Endothelial cell of umbilical vein (primary cell): ENCODE data around the gene PTAFR. TPM values are rescaled to one million over a fixed set of nuclear protein-coding genes. Genes with fewer than 3 reads are reported as not detected.

Experiments
- BruUV-seq: library from RNA; stranded (reverse); fragments of 400-500 nt; replicated peaks from 2 replicates; lab custom pipeline; 2021; lab: Mats Ljungman, UMichigan
- CTCF ChIA-PET: fragments of 300-600, 350-600 bp; sonication (Branson Sonifier 250); formaldehyde crosslinking; loops from one replicate; lab custom pipeline; 2021; ENCODE audit warnings: antibody characterized with exemption, inconsistent platforms; lab: Charles Lee
- POLR2A ChIA-PET: fragments of 300-600, 350-600 bp; sonication (Branson Sonifier 250); formaldehyde crosslinking; loops from one replicate; lab custom pipeline; 2021; ENCODE audit warnings: antibody characterized with exemption, inconsistent platforms; lab: Charles Lee
- DNase-seq: peaks from one replicate; pipeline ENCODE4 v3.0.0-alpha.2; 2011; ENCODE audit warnings: low read depth, low spot score
- FAIRE-seq: peaks from 2 replicates; lab custom pipeline; 2011; peaks lifted over from hg19 to GRCh38; lab: Jason Lieb, UNC
- H2AFZ ChIP-seq: 2 replicates; pipeline ENCODE4 v1.6.0; 2012; ENCODE audit warnings: low read depth, low read length, control low read depth, inconsistent platforms
- H3K27ac ChIP-seq: 2 replicates; pipeline ENCODE4 v1.5.1; 2011; ENCODE audit warnings: low read depth, mild to moderate bottlenecking, control low read depth, low read length, moderate library complexity; ENCODE audit not compliant: insufficient read depth
- H3K27me3 ChIP-seq, 2 experiments: 2 replicates each; pipeline versions ENCODE4 v1.6.0 to v1.6.1; 2011; ENCODE audit warnings: low read length in 2 of 2, mixed read lengths in 1 of 2; ENCODE audit not compliant: control insufficient read depth in 2 of 2, insufficient read depth in 2 of 2
- H3K36me3 ChIP-seq, 2 experiments: 2 replicates in 1 of 2; 3 replicates in 1 of 2; pipeline ENCODE4 v1.5.1; 2011; ENCODE audit warnings: low read length in 2 of 2, mild to moderate bottlenecking in 1 of 2, moderate library complexity in 1 of 2; ENCODE audit not compliant: control insufficient read depth in 2 of 2, insufficient read depth in 2 of 2; ENCODE audit errors: extremely low read depth in 1 of 2
- H3K4me1 ChIP-seq: 3 replicates; pipeline ENCODE4 v1.5.1; 2011; ENCODE audit warnings: mild to moderate bottlenecking, low read length; ENCODE audit not compliant: control insufficient read depth, insufficient read depth; ENCODE audit errors: extremely low read depth
- H3K4me2 ChIP-seq: 2 replicates; pipeline ENCODE4 v1.6.1; 2011; ENCODE audit warnings: low read length, control low read depth, mixed read lengths; ENCODE audit not compliant: insufficient read depth
- H3K4me3 ChIP-seq, 3 experiments: fragments of 200-600 bp in 1 of 3; sonication (generic), shearing (Covaris generic) in 1 of 3; replicated peaks in 1 of 3; 2 replicates each; pipeline ENCODE4 v1.5.1; 2011 to 2016; ENCODE audit warnings: control low read depth in 3 of 3, low read length in 3 of 3, mild to moderate bottlenecking in 2 of 3, inconsistent platforms in 1 of 3, low read depth in 1 of 3, moderate library complexity in 1 of 3; ENCODE audit not compliant: insufficient read depth in 1 of 3
- H3K79me2 ChIP-seq: 2 replicates; pipeline ENCODE4 v1.6.0; 2012; ENCODE audit warnings: low read length, inconsistent platforms; ENCODE audit not compliant: control insufficient read depth, insufficient read depth
- H3K9ac ChIP-seq: replicated peaks from 2 replicates; pipeline ENCODE3; 2011; ENCODE audit warnings: low read length, control low read depth; ENCODE audit not compliant: insufficient read depth; ENCODE audit errors: extremely low read depth
- H3K9me1 ChIP-seq: replicated peaks from 3 replicates; pipeline ENCODE4 v1.6.0; 2011; ENCODE audit warnings: mild to moderate bottlenecking, low read length; ENCODE audit not compliant: control insufficient read depth, insufficient read depth; ENCODE audit errors: extremely low read depth
- H3K9me3 ChIP-seq: replicated peaks from 2 replicates; pipeline ENCODE4 v1.5.1; 2012; ENCODE audit warnings: low read length, inconsistent platforms; ENCODE audit not compliant: control insufficient read depth, insufficient read depth
- H4K20me1 ChIP-seq: replicated peaks from 2 replicates; pipeline ENCODE3; 2011; ENCODE audit warnings: mild to moderate bottlenecking, low read length; ENCODE audit not compliant: control insufficient read depth, insufficient read depth; ENCODE audit errors: extremely low read depth
- CTCF ChIP-seq, 2 donors: IDR thresholded peaks; 1 replicate in 1 of 2; 2 replicates in 1 of 2; pipeline ENCODE4 v1.5.1; 2011; ENCODE audit warnings: low read length in 2 of 2, mild to moderate bottlenecking in 2 of 2, moderate library complexity in 2 of 2, control low read depth in 1 of 2, inconsistent platforms in 1 of 2, low read depth in 1 of 2; ENCODE audit not compliant: insufficient read depth in 1 of 2; ENCODE audit errors: extremely low read depth in 1 of 2
- EZH2 ChIP-seq: IDR thresholded peaks from 2 replicates; pipeline ENCODE4 v1.6.1; 2012; ENCODE audit warnings: borderline replicate concordance, low read depth, mild to moderate bottlenecking, moderate library complexity, low read length, inconsistent platforms; ENCODE audit not compliant: severe bottlenecking
- FOS ChIP-seq: IDR thresholded peaks from 2 replicates; pipeline ENCODE4 v1.6.1; 2011; ENCODE audit warnings: mild to moderate bottlenecking, low read length, moderate library complexity, borderline replicate concordance; ENCODE audit not compliant: insufficient read depth
- GATA2 ChIP-seq: IDR thresholded peaks from 2 replicates; pipeline ENCODE4 v1.7.0; 2011; ENCODE audit warnings: low read depth, mild to moderate bottlenecking, moderate library complexity, mixed read lengths, low read length; ENCODE audit not compliant: insufficient read length, insufficient read depth
- JUN ChIP-seq: IDR thresholded peaks from 2 replicates; pipeline ENCODE4 v1.6.1; 2011; ENCODE audit warnings: borderline replicate concordance, low read depth; ENCODE audit not compliant: insufficient read length, insufficient read depth
- MYC ChIP-seq: IDR thresholded peaks from one replicate; pipeline ENCODE4 v1.6.1; 2011; ENCODE audit warnings: mild to moderate bottlenecking, low read depth, low read length
- POLR2A ChIP-seq: IDR thresholded peaks from 2 replicates; pipeline ENCODE4 v1.6.1; 2012; ENCODE audit warnings: low read depth, mild to moderate bottlenecking, control low read depth, low read length
- POLR2AphosphoS5 ChIP-seq: IDR thresholded peaks from 2 replicates; pipeline ENCODE4 v1.6.1; 2012; ENCODE audit warnings: low read depth, mild to moderate bottlenecking, control low read depth, low read length, moderate library complexity; ENCODE audit not compliant: insufficient read depth
- dilution Hi-C: fragments of 300-500 bp; cut with MboI; formaldehyde crosslinking; loops from one replicate; pipeline ENCODE4 v1.15.0; 2019; ENCODE audit warnings: low sequenced_read_pairs; ENCODE audit not compliant: extremely low pct_ligation_motif_present
- intact Hi-C: fragments of 100-400 bp; cut with micrococcal nuclease; formaldehyde crosslinking; loops from one replicate; pipeline ENCODE4 v1.10.0; 2022
- polyA plus RNA-seq, 4 experiments: library from polyadenylated mRNA; depleted of rRNA in 3 of 4; stranded (reverse) in 3 of 4; unstranded in 1 of 4; fragments of >200 nt; gene quantifications; 2 replicates each; pipeline versions ENCODE4 v1.2.1 to v1.2.3, GENCODE V29; 2011 to 2012; ENCODE audit warnings: missing spikeins in 1 of 4
- total RNA-seq: library from RNA; stranded (reverse); gene quantifications from 2 replicates; pipeline ENCODE4 v1.2.3, GENCODE V29; 2021
- TF ChIP-seq, protein P1 (sequence below): IDR thresholded peaks from 2 replicates; pipeline ENCODE4 v1.6.1; 2011; ENCODE audit not compliant: insufficient read depth, insufficient read length

The PTAFR gene
- total and polyA plus RNA-seq, 2 donors (not counting 3 experiments of a cell fraction or from before 2014, with no cell fraction given) = 0.20 to 0.32 TPM

DNA sequence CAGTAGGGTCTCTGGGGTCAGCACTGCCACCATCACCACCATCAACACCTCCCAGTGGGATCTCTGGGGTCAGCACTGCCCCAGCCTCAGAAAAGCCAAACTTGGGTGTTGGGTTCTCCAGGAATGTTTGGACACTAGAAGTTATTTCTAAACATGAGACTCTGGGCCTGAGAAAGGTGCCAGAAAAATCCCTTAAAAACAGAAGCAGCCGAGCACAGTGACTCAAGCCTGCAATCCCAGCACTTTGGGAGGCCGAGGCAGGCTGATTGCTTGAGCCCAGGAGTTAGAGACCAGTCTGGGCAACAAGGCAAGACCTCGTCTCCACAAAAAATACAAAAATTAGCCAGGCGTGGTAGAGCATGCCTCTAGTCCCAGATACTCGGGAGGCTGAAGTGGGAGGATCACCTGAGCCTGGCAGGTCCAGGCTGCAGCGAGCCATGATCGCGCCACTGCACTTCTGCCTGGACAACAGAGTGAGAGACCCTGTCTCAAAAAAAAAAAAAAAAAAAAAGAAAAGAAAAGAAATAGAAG, 470 bp downstream of the PTAFR start:
- Histone ChIP-seq H3K4me3 (no peak overlapping the region), H4K20me1 (no peaks in the 10 kb centered on the region), H3K9ac (no peak overlapping the region), H3K27me3 (no peaks in the 10 kb centered on the region), H3K27ac (no peak overlapping the region), H3K36me3 (no peaks in the 10 kb centered on the region), H3K9me1 (no peaks in the 10 kb centered on the region), H3K79me2 (no peaks in the 10 kb centered on the region), H3K9me3 (no peaks in the 10 kb centered on the region), H2AFZ (no peak overlapping the region), H3K4me1 (no peaks in the 10 kb centered on the region), H3K4me2 (no peak overlapping the region)
- TF ChIP-seq POLR2A (no peak), CTCF (IDR thresholded peaks at IDR 0.05; ENCODE audit: extremely low read depth in 1 of 2, insufficient read depth in 1 of 2, low read depth in 1 of 2, low read length in 2 of 2) (no peak), EZH2 (no peak), POLR2AphosphoS5 (no peak), GATA2 (no peak), JUN (no peak), FOS (no peak), MYC (no peak)
- TF ChIP-seq, protein P1, sequence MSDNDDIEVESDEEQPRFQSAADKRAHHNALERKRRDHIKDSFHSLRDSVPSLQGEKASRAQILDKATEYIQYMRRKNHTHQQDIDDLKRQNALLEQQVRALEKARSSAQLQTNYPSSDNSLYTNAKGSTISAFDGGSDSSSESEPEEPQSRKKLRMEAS = no peak
- FAIRE-seq (no peak), DNase-seq (no peak)
- dilution Hi-C loops = no loop called here
- POLR2A ChIA-PET = no interaction called here
- intact Hi-C loops = no loop called here
- CTCF ChIA-PET = no interaction called here
- BruUV-seq = no TSS peak
